ENCODE measurements around the gene PSMD13.

PSMD13 gene

DNA sequence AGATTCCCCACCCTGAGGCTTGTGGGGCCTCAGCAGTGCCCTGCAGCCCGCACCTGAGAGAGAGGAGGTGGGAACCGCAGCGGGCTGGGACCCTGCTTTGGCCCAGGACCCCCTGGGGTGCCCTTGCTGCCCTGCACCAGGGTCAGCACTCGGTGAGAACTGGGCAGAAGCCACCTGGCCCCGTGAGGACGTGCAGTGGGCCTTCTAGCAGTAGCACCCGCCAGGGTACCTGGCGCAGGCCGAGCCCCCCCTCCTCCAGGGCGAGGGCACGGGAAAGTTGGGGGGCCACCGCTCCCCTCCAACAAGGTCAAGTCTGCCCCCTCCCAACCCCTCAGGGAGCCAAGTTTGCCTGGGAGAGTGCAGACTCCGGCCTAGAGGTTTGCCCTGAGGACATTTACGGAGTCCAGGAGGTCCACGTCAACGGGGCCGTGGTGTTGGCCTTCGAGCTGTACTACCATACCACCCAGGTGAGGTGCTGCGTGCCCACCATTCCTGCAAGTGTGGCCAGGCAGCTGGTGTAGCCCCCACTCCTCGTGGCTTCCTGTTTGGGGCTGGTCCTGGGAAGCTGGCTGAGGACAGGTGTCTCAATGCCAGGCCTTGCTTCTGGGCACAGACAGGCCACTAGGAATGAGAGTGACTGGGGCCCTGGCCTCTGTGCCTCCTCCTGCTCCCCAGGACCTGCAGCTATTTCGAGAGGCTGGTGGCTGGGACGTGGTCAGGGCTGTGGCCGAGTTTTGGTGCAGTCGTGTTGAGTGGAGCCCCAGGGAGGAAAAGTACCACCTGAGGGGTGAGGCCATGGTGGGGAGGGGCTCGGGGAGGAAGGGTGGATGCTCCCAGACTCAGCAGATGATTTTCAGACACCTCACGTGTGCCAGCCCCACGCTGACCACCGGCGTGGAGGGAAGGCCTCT lies 55.7 kb downstream of the PSMD13 start:
- TF ChIP-seq, protein P1, sequence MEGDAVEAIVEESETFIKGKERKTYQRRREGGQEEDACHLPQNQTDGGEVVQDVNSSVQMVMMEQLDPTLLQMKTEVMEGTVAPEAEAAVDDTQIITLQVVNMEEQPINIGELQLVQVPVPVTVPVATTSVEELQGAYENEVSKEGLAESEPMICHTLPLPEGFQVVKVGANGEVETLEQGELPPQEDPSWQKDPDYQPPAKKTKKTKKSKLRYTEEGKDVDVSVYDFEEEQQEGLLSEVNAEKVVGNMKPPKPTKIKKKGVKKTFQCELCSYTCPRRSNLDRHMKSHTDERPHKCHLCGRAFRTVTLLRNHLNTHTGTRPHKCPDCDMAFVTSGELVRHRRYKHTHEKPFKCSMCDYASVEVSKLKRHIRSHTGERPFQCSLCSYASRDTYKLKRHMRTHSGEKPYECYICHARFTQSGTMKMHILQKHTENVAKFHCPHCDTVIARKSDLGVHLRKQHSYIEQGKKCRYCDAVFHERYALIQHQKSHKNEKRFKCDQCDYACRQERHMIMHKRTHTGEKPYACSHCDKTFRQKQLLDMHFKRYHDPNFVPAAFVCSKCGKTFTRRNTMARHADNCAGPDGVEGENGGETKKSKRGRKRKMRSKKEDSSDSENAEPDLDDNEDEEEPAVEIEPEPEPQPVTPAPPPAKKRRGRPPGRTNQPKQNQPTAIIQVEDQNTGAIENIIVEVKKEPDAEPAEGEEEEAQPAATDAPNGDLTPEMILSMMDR (IDR thresholded peaks at IDR 0.05; ENCODE audit: extremely low read depth, missing control alignments), result no peak
- DNase-seq (ENCODE audit: low spot score), result no peak

DNA sequence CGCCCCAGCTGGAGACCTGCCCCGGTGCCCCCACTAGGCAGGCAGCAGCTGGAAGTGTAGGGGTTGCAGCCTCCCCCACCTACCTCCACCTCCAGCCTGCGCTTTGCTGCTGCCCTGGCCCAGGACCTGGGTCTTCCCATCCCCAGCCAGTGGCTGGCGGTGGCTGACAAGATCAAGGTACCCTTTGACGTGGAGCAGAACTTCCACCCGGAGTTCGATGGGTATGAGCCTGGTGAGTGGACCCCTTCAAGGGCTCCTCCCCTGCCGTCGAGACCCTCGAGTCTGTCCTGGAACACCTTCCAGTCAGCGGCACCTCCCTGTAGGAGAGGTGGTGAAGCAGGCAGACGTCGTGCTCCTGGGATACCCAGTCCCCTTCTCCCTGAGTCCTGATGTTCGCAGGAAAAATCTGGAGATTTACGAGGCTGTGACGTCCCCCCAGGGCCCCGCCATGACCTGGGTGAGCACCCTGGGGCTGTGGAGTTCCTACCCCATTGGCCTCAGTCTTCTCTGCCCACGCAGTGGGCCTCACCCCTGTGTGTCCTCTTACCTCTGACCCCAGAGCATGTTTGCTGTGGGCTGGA lies 56.6 kb downstream of the PSMD13 start:
- DNase-seq (ENCODE audit: low spot score), result no peak
- TF ChIP-seq, protein P1 (IDR thresholded peaks at IDR 0.05; ENCODE audit: extremely low read depth, missing control alignments), result no peak

DNA sequence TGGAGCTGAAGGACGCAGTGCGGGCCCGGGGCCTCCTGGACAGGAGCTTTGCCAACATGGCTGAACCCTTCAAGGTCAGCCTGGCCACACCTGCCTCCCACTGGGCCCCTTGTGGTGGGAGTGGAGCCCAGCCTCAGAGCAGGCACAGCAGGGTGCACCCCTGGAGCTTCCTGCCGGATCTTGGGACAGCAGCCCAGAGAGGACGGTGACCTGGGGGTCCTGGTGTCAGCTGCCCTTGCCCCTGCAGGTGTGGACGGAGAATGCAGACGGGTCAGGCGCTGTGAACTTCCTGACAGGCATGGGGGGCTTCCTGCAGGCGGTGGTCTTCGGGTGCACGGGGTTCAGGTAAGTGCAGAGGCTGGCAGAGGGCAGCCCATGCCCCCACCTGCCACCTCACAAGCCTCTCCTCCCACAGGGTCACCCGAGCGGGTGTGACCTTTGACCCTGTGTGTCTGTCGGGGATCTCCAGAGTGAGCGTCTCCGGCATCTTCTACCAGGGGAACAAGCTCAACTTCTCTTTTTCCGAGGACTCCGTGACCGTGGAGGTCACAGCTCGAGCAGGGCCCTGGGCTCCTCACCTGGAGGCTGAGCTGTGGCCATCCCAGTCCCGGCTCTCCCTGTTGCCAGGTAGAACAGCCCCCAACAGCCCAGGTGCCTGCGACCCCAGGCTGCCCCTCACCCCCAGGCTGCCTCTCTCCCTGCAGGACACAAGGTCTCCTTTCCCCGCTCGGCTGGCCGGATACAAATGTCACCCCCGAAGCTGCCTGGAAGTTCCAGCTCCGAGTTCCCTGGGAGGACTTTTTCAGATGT lies 57.3 kb downstream of the PSMD13 start:
- TF ChIP-seq, protein P1 (IDR thresholded peaks at IDR 0.05; ENCODE audit: extremely low read depth, missing control alignments), result no peak

DNA sequence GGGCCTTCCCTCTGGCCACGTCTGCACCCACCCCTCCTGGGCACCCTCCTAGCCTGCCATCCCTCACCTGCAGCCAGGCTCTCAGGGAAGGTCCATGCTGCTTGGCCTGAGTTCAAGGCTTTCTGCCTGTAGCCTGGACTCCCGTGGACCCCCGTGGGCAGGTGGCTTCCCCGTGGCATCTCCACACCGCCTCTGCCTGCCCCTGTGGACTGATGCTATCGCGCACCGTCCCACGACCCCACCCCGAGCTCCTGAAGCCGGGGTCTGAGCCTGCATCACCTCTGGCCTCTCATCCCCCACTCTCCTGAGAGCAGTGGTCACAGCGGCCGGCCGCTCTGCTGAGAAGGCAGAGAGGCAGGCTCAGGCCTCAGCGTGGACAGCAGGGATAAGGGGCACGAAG lies 58.0 kb downstream of the PSMD13 start:
- no peak for DNase-seq (ENCODE audit: low spot score)
- TF ChIP-seq, protein P1 (IDR thresholded peaks at IDR 0.05; ENCODE audit: extremely low read depth, missing control alignments), result no peak

More for the DNA sequence above, 57.3 kb downstream of the PSMD13 start:
- no peak for DNase-seq (ENCODE audit: low spot score)

DNA sequence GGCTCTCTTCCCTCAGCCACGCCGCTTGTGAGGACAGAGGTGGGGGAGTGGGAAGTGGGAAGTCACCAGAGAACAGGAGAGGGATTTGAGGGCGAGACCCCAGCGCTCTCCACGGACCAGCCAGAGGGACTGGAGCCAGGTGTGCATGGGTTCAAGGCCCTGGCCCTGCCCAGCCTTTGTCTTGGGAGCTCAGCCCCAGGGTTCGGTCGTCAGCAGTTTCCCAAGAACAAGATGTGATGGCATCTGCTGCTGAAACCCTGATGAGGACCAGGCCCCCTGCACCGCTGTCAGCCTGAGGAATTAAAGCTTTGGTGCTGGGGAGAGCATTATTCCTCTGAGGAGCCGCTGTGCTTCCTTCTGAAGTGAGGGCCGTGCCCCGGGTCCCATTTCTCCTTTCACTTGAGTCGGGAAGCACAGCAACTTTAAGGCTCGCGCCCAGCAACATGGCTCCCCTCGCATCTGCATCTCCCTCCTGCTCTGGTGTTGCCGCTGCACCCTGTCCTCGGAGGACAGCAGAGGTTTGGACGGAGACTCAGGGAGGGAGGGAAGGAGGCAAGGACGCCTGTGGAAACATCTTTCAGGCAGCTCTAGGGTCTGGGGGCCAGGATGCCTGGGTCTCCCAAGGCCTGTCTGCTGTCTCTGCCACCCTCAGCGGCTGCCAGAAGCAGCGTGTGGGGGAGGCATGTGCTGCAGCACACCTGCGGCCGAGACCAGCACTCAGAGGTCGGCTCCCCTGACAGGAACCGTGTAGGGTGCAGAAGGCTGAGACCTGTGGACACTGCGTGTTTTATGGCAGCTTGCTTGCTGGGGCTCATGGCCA lies 58.8 kb downstream of the PSMD13 start:
- TF ChIP-seq, protein P1 (IDR thresholded peaks at IDR 0.05; ENCODE audit: extremely low read depth, missing control alignments), result no peak
- no peak for DNase-seq (ENCODE audit: low spot score)

DNA sequence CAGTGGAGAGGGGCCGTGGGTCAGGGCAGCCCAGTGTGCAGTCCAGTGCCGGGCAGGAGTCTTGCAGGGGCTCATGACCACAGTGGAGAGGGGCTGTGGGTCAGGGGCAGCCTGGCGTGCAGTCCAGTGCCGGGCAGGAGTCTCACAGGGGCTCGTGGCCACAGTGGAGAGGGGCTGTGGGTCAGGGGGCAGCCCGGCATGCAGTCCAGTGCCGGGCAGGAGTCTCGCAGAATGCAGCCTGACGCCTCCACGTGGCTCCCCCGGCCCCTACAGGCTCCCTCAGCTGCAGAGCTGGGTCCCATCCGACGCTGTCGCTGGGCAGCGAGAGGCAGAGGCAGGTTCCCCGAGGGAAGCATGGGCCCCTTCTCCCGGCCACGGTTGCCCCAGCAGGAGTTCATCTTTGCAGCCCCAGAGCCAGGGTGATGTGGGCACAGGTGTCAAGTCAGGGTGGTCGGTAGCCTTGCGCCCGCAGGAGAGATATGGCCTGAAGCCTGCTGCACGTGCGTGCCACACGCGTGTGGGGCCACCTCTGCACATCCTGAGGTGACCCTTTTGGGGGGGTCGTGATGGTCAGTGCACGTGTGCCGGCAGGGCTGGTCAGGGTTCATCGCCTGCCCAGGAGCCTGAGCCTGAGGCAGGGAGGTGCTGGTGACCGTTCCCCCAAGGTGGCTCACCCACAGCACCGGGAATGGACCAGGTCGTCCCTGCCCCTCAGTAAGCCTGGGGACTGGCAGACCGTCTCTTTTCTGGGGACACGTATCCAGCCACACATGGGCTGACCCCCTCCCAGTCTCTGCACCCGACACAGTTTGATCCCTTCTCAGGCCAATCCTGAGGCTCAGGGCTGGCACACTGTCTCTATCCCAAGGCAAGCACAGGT lies 59.6 kb downstream of the PSMD13 start:
- TF ChIP-seq, protein P1 (IDR thresholded peaks at IDR 0.05; ENCODE audit: extremely low read depth, missing control alignments), result no peak

More for the DNA sequence above, 59.6 kb downstream of the PSMD13 start:
- no peak for DNase-seq (ENCODE audit: low spot score)

Data from GM20000 (cell line).